ENCODE data around the gene PMIS2. TPM values are rescaled to one million over a fixed set of nuclear protein-coding genes. Genes with fewer than 3 reads are reported as not detected.
A peak's percentile ranks its signal among the peaks of the same experiment; 100 is the strongest.

Gene PMIS2
- total and polyA plus RNA-seq, 2 of the 8 experiments (the other 6 are each of a cell fraction or from before 2014, with no cell fraction given), result not detected

- TF ChIP-seq USF2 (IDR thresholded peaks at IDR 0.05; ENCODE audit: low read length) (peak; percentile 4; the same call in 1 of the 2 replicates), SIN3A (conservative IDR thresholded peaks at IDR 0.05 in 1 of 2, IDR thresholded peaks at IDR 0.05 in 1 of 2; ENCODE audit: low read depth in 1 of 2, low read length in 2 of 2) (peak; percentile 22 to 94; a peak in 2 of 4 replicates), PHF8 (conservative IDR thresholded peaks at IDR 0.05; ENCODE audit: low read depth, low read length) (peak; percentile 84), RNF2 (IDR thresholded peaks at IDR 0.05; ENCODE audit: borderline replicate concordance, low read depth, low read length, missing control alignments, poor library complexity, severe bottlenecking) (no peak)
These were observed 42.8 kb downstream of the PMIS2 start, which contains the start of gene RBM42 (continued) for GRCh38 chr19:35628565-35629331.
